ENCODE data around the gene LIN28B.

GRCh38 chr6:104959026-104959858, 2.3 kb downstream of the LIN28B start:
- TF ChIP-seq MZF1 (tag by site-specific recombination; IDR thresholded peaks at IDR 0.05; ENCODE audit: borderline replicate concordance), result no peak
- TF ChIP-seq CTCF (tag by site-specific recombination; IDR thresholded peaks at IDR 0.05), result no peak
- no peak for TF ChIP-seq MYNN (tag by site-specific recombination; IDR thresholded peaks at IDR 0.05; ENCODE audit: borderline replicate concordance)
- TF ChIP-seq KLF17 (tag by site-specific recombination; IDR thresholded peaks at IDR 0.05), result no peak
- TF ChIP-seq ZNF416 (tag by site-specific recombination; IDR thresholded peaks at IDR 0.05), result no peak

Measured in HEK293 (cell line).